Activated CD8-positive, alpha-beta T cell treated with anti-CD3 and anti-CD28 coated beads for 36 hours (primary cell): Measurements from ENCODE around the gene INO80D. TPM values are rescaled to one million over a fixed set of nuclear protein-coding genes. Genes with fewer than 3 reads are reported as not detected.

ENCODE experiments used
- ATAC-seq: fragments of 200-7000 bp; cut with Tn5 transposase; one replicate; pipeline ENCODE4 v1.10.0; 2021; ENCODE audit warnings: mild to moderate bottlenecking, moderate library complexity
- CTCF ChIA-PET: fragments of 350-600 bp; sonication (Branson Sonifier 250); formaldehyde crosslinking; loops from one replicate; lab custom pipeline; 2021; ENCODE audit warnings: antibody characterized with exemption; lab: Charles Lee
- POLR2A ChIA-PET: fragments of 350-600 bp; sonication (Branson Sonifier 250); formaldehyde crosslinking; loops from one replicate; lab custom pipeline; 2021; ENCODE audit warnings: antibody characterized with exemption; lab: Charles Lee
- DNase-seq: peaks from one replicate; pipeline ENCODE4 v3.0.0-alpha.2; 2020
- H3K27ac Mint-ChIP-seq: one replicate; pipeline ENCODE4 v1.8.0; 2021; ENCODE audit warnings: mild to moderate bottlenecking, mixed read lengths
- H3K27me3 Mint-ChIP-seq: one replicate; pipeline ENCODE4 v1.8.0; 2021; ENCODE audit warnings: mixed read lengths
- H3K36me3 Mint-ChIP-seq: one replicate; pipeline ENCODE4 v1.8.0; 2021; ENCODE audit warnings: low read depth, mixed read lengths
- H3K4me1 Mint-ChIP-seq: one replicate; pipeline ENCODE4 v1.8.0; 2021; ENCODE audit warnings: low read depth, mixed read lengths
- H3K4me3 Mint-ChIP-seq: one replicate; pipeline ENCODE4 v1.8.0; 2021; ENCODE audit warnings: mild to moderate bottlenecking, moderate library complexity, mixed read lengths
- H3K9me3 Mint-ChIP-seq: one replicate; pipeline ENCODE4 v1.8.0; 2021; ENCODE audit warnings: mixed read lengths
- CTCF ChIP-seq: fragments of 200-600 bp; IDR thresholded peaks from one replicate; pipeline ENCODE4 v1.8.0; 2022; ENCODE audit warnings: antibody characterized with exemption, mild to moderate bottlenecking
- intact Hi-C: fragments of 100-400 bp; cut with micrococcal nuclease; formaldehyde crosslinking; loops from one replicate; pipeline ENCODE4 v1.10.0; 2022
- total RNA-seq, 2 experiments: library from RNA; stranded (reverse); gene quantifications; one replicate each; pipeline ENCODE4 v1.2.3, GENCODE V29; 2021

The INO80D gene
- total RNA-seq, 2 experiments from 2014 or later: 15.9 to 16.7 TPM

- CTCF ChIA-PET: no interaction called here
- no peak for ATAC-seq
- POLR2A ChIA-PET: interaction anchor here (1.0 kb wide), 1 partner anchor 9 kb away, joined by 4 read pairs; no protein-coding TSS in a partner anchor
- no peak overlapping the region for H3K27ac Mint-ChIP-seq
- H3K36me3 Mint-ChIP-seq: no peaks in the 10 kb centered on the region
- intact Hi-C loops: no loop called here
- TF ChIP-seq CTCF: no peak
- H3K4me3 Mint-ChIP-seq: no peak overlapping the region
- peaks cover 6% of the 10 kb centered on the region for H3K27me3 Mint-ChIP-seq
- no peak for DNase-seq
- H3K4me1 Mint-ChIP-seq: no peaks in the 10 kb centered on the region
- no peaks in the 10 kb centered on the region for H3K9me3 Mint-ChIP-seq
Observed at GRCh38 chr2:205969584-205969983, 116.4 kb downstream of the INO80D start.

- H3K36me3 Mint-ChIP-seq: no peaks in the 10 kb centered on the region
- no peaks in the 10 kb centered on the region for H3K9me3 Mint-ChIP-seq
- ChIA-PET POLR2A (no interaction called here), CTCF (interaction anchor here (0.6 kb wide), 1 partner anchor 1552 kb away, joined by 3 read pairs; no protein-coding TSS in a partner anchor)
- no peak overlapping the region for H3K27ac Mint-ChIP-seq
- intact Hi-C loops: no loop called here
- DNase-seq (no peak), ATAC-seq (no peak)
- H3K4me3 Mint-ChIP-seq: no peak overlapping the region
- TF ChIP-seq CTCF: no peak
- H3K27me3 Mint-ChIP-seq: peaks cover 6% of the 10 kb centered on the region
- no peaks in the 10 kb centered on the region for H3K4me1 Mint-ChIP-seq
Observed at GRCh38 chr2:205967391-205968075, 118.4 kb downstream of the INO80D start.

GRCh38 chr2:205965707-205966106 lies 120.3 kb downstream of the INO80D start:
- Mint-ChIP-seq H3K4me1 (no peaks in the 10 kb centered on the region), H3K27me3 (peaks cover 4% of the 10 kb centered on the region), H3K4me3 (no peak overlapping the region), H3K36me3 (no peaks in the 10 kb centered on the region), H3K9me3 (no peaks in the 10 kb centered on the region), H3K27ac (no peak overlapping the region)
- intact Hi-C loops: no loop called here
- CTCF ChIA-PET: no interaction called here
- no peak for ATAC-seq
- no peak for DNase-seq
- POLR2A ChIA-PET: no interaction called here
- TF ChIP-seq CTCF: no peak

GRCh38 chr2:205964111-205964761 lies 121.7 kb downstream of the INO80D start:
- intact Hi-C loops: no loop called here
- Mint-ChIP-seq H3K9me3 (no peaks in the 10 kb centered on the region), H3K4me3 (no peak overlapping the region), H3K27me3 (no peaks in the 10 kb centered on the region), H3K4me1 (no peaks in the 10 kb centered on the region), H3K36me3 (no peaks in the 10 kb centered on the region), H3K27ac (no peak overlapping the region)
- TF ChIP-seq CTCF: no peak
- ATAC-seq (no peak), DNase-seq (no peak)
- POLR2A ChIA-PET: no interaction called here
- CTCF ChIA-PET: interaction anchor here (1.0 kb wide), 1 partner anchor 16 kb away, joined by 3 read pairs; no protein-coding TSS in a partner anchor

GRCh38 chr2:205959521-205959920 lies 126.5 kb downstream of the INO80D start:
- H3K9me3 Mint-ChIP-seq: no peaks in the 10 kb centered on the region
- ChIA-PET CTCF (no interaction called here), POLR2A (no interaction called here)
- H3K27me3 Mint-ChIP-seq: no peaks in the 10 kb centered on the region
- no peak overlapping the region for H3K4me3 Mint-ChIP-seq
- intact Hi-C loops: no loop called here
- ATAC-seq (no peak), DNase-seq (no peak)
- no peaks in the 10 kb centered on the region for H3K36me3 Mint-ChIP-seq
- H3K27ac Mint-ChIP-seq: no peak overlapping the region
- TF ChIP-seq CTCF: no peak
- peaks cover 5% of the 10 kb centered on the region for H3K4me1 Mint-ChIP-seq
